PC-3 (cell line): ENCODE results near the gene CANT1. TPM values are rescaled to one million over a fixed set of nuclear protein-coding genes. Genes with fewer than 3 reads are reported as not detected.

Source experiments
- ATAC-seq: fragments of 200-7000 bp; cut with Tn5 transposase; 2 replicates; pipeline ENCODE4 v1.9.1; 2020; ENCODE audit warnings: mild to moderate bottlenecking, moderate library complexity
- BruUV-seq: library from RNA; stranded (reverse); fragments of 400-500 nt; replicated peaks from 2 replicates; lab custom pipeline; 2021; lab: Mats Ljungman, UMichigan
- CTCF ChIA-PET: fragments of 300-600 bp; sonication (Branson Sonifier 250); formaldehyde crosslinking; loops from one replicate; lab custom pipeline; 2022; ENCODE audit warnings: antibody characterized with exemption; lab: Charles Lee
- POLR2A ChIA-PET: fragments of 300-600 bp; sonication (Branson Sonifier 250); formaldehyde crosslinking; loops from one replicate; lab custom pipeline; 2022; ENCODE audit warnings: antibody characterized with exemption; ENCODE audit not compliant: unreplicated experiment; lab: Charles Lee
- DNase-seq: peaks from one replicate; pipeline ENCODE4 v3.0.0-alpha.2; 2015
- H2AFZ ChIP-seq: fragments of 300-600 bp; sonication (generic); 2 replicates; pipeline ENCODE4 v1.6.0; 2016; ENCODE audit warnings: antibody characterized with exemption, low read length
- H3F3A ChIP-seq: fragments of 300-600 bp; sonication (generic); one replicate; pipeline ENCODE4 v1.6.0; 2017; ENCODE audit warnings: antibody characterized with exemption, low read length, control low read depth, mild to moderate bottlenecking; ENCODE audit not compliant: unreplicated experiment
- H3K27ac ChIP-seq: fragments of 300-600 bp; sonication (generic); 2 replicates; pipeline ENCODE4 v1.5.1; 2016; ENCODE audit warnings: mild to moderate bottlenecking, low read length
- H3K27me3 ChIP-seq: fragments of 300-600 bp; sonication (generic); 2 replicates; pipeline ENCODE4 v1.6.1; 2016; ENCODE audit warnings: low read length, mixed read lengths
- H3K36me3 ChIP-seq: fragments of 300-600 bp; sonication (generic); 2 replicates; pipeline ENCODE4 v1.6.1; 2016; ENCODE audit warnings: low read depth, mixed run types, low read length, mixed read lengths
- H3K4me1 ChIP-seq: fragments of 300-600 bp; sonication (generic); 2 replicates; pipeline ENCODE4 v1.5.1; 2016; ENCODE audit warnings: low read length; ENCODE audit not compliant: insufficient read depth
- H3K4me2 ChIP-seq: fragments of 300-600 bp; sonication (generic); 2 replicates; pipeline ENCODE4 v1.6.0; 2016; ENCODE audit warnings: low read length
- H3K4me3 ChIP-seq: fragments of 300-600 bp; sonication (generic); 2 replicates; pipeline ENCODE4 v1.5.1; 2016; ENCODE audit warnings: mild to moderate bottlenecking, low read length, mixed read lengths
- H3K79me2 ChIP-seq: fragments of 300-600 bp; sonication (generic); 2 replicates; pipeline ENCODE4 v1.6.1; 2017; ENCODE audit warnings: low read length, mixed read lengths
- H3K9ac ChIP-seq: fragments of 300-600 bp; sonication (generic); 2 replicates; pipeline ENCODE4 v1.6.0; 2016; ENCODE audit warnings: mild to moderate bottlenecking, low read length
- H3K9me2 ChIP-seq: fragments of 300-600 bp; sonication (generic); replicated peaks from 2 replicates; pipeline ENCODE4 v1.6.1; 2016; ENCODE audit warnings: mixed run types, low read length, mixed read lengths
- H3K9me3 ChIP-seq: fragments of 300-600 bp; sonication (generic); 2 replicates; pipeline ENCODE4 v1.6.1; 2016; ENCODE audit warnings: low read length, mixed read lengths
- H4K20me1 ChIP-seq: fragments of 300-600 bp; sonication (generic); 2 replicates; pipeline ENCODE4 v1.6.1; 2016; ENCODE audit warnings: low read length, mixed read lengths
- EZH2 ChIP-seq: fragments of 300-600 bp; sonication (generic); IDR thresholded peaks from one replicate; pipeline ENCODE4 v1.6.1; 2017; ENCODE audit warnings: antibody characterized with exemption, mild to moderate bottlenecking, low read length; ENCODE audit not compliant: unreplicated experiment
- EZH2phosphoT487 ChIP-seq: fragments of 300-600 bp; sonication (generic); IDR thresholded peaks from 2 replicates; pipeline ENCODE4 v1.6.1; 2018; ENCODE audit warnings: mild to moderate bottlenecking, antibody characterized with exemption, low read length, borderline replicate concordance
- intact Hi-C: fragments of 100-400 bp; cut with micrococcal nuclease; formaldehyde crosslinking; loops from 2 replicates; pipeline ENCODE4 v1.9.0; 2023
- total RNA-seq: library from RNA; depleted of rRNA; stranded (reverse); fragments of >200 nt; gene quantifications from 2 replicates; pipeline ENCODE4 v1.2.3, GENCODE V29; 2014
- TF ChIP-seq, protein P1 (sequence below): fragments of 300-600 bp; sonication (generic); conservative IDR thresholded peaks from 2 replicates; pipeline ENCODE4 v1.5.1; 2017; ENCODE audit warnings: antibody characterized with exemption, low read depth, mild to moderate bottlenecking, low read length

The CANT1 gene
- total RNA-seq, 1 experiment from 2014 or later: 191 TPM

GRCh38 chr17:79041723-79042420 is 32.3 kb upstream of the CANT1 start:
- no peaks in the 10 kb centered on the region for H3K27me3 ChIP-seq
- H3K9me2 ChIP-seq: no peaks in the 10 kb centered on the region
- DNase-seq: peak; percentile 27
- H2AFZ ChIP-seq: peak overlapping the region; percentile 24; the same call in 1 of the 2 replicates
- no peaks in the 10 kb centered on the region for H3K36me3 ChIP-seq
- ChIA-PET CTCF (interaction anchor here (0.6 to 1.1 kb wide), 8 partner anchors 9 to 55 kb away, joined by 3 to 10 read pairs (median 6); partner anchors contain the start of gene ENGASE), POLR2A (interaction anchor here (0.6 kb wide), 1 partner anchor 180 kb away, joined by 3 read pairs; no protein-coding TSS in a partner anchor)
- BruUV-seq: no TSS peak
- no peak for ATAC-seq
- H4K20me1 ChIP-seq: no peaks in the 10 kb centered on the region
- no peak overlapping the region for H3K9ac ChIP-seq
- peak overlapping the region; percentile 6; the same call in 1 of the 2 replicates for H3K4me2 ChIP-seq
- no peaks in the 10 kb centered on the region for H3K79me2 ChIP-seq
- no peak overlapping the region for H3K27ac ChIP-seq
- H3K4me3 ChIP-seq: no peak overlapping the region
- intact Hi-C loops: loop anchor here (1.0 to 2.0 kb wide), 2 partner anchors 23 to 55 kb away; no protein-coding TSS in a partner anchor
- no peaks in the 10 kb centered on the region for H3F3A ChIP-seq
- H3K9me3 ChIP-seq: no peaks in the 10 kb centered on the region
- peaks cover 31% of the 10 kb centered on the region for H3K4me1 ChIP-seq
- TF ChIP-seq EZH2phosphoT487: no peak
- TF ChIP-seq, protein P1, sequence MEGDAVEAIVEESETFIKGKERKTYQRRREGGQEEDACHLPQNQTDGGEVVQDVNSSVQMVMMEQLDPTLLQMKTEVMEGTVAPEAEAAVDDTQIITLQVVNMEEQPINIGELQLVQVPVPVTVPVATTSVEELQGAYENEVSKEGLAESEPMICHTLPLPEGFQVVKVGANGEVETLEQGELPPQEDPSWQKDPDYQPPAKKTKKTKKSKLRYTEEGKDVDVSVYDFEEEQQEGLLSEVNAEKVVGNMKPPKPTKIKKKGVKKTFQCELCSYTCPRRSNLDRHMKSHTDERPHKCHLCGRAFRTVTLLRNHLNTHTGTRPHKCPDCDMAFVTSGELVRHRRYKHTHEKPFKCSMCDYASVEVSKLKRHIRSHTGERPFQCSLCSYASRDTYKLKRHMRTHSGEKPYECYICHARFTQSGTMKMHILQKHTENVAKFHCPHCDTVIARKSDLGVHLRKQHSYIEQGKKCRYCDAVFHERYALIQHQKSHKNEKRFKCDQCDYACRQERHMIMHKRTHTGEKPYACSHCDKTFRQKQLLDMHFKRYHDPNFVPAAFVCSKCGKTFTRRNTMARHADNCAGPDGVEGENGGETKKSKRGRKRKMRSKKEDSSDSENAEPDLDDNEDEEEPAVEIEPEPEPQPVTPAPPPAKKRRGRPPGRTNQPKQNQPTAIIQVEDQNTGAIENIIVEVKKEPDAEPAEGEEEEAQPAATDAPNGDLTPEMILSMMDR: no peak
- TF ChIP-seq EZH2: no peak

DNA sequence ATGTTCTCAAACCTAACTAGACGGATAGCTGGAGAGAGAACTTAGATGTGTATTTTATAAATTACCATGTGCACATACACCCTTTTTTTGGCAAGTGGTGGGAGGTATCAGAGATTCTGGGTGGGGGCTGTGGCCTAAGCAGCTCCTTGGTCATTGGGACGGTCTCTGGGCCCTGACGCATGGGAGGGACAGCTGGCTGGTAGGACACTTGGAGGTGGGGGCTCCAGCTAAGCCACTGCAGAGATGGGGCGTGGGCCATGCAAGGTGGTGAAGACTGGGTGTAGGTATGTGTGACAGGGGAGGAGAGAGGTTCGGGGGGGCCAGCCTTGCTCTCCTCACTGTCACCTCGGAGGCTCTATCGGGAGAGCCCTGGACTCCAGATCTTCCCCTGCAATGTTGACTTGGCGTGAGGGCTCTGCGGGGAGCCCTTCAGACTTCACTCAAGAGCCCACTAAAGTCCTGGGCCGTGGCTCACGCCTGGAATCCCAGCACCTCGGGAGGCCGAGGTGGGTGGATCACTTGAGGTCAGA is 31.5 kb upstream of the CANT1 start:
- no peak for TF ChIP-seq EZH2
- TF ChIP-seq, protein P1: no peak
- no peak for TF ChIP-seq EZH2phosphoT487
- H3K4me2 ChIP-seq: no peak overlapping the region
- no peaks in the 10 kb centered on the region for H4K20me1 ChIP-seq
- intact Hi-C loops: no loop called here
- ATAC-seq (no peak), DNase-seq (no peak)
- H3K9me3 ChIP-seq: no peaks in the 10 kb centered on the region
- ChIA-PET POLR2A (interaction anchor here (0.6 kb wide), 1 partner anchor 13 kb away, joined by 3 read pairs; no protein-coding TSS in a partner anchor), CTCF (interaction anchor here (0.6 kb wide), 1 partner anchor 22 kb away, joined by 10 read pairs; no protein-coding TSS in a partner anchor)
- no peaks in the 10 kb centered on the region for H3K79me2 ChIP-seq
- no peaks in the 10 kb centered on the region for H3K9me2 ChIP-seq
- H3K4me1 ChIP-seq: peaks cover 39% of the 10 kb centered on the region
- no peaks in the 10 kb centered on the region for H3F3A ChIP-seq
- BruUV-seq: no TSS peak
- H3K9ac ChIP-seq: no peak overlapping the region
- H2AFZ ChIP-seq: no peak overlapping the region
- H3K27ac ChIP-seq: no peak overlapping the region
- no peaks in the 10 kb centered on the region for H3K27me3 ChIP-seq
- no peaks in the 10 kb centered on the region for H3K36me3 ChIP-seq
- H3K4me3 ChIP-seq: no peak overlapping the region
